Psoas muscle (tissue), 8 donors: Measurements from ENCODE around the gene RNU5D-1. TPM values are rescaled to one million over a fixed set of nuclear protein-coding genes. Genes with fewer than 3 reads are reported as not detected.
"Not testable (repeated sequence)": the region's sequence is repeated elsewhere in the genome, so short reads cannot be mapped to it uniquely, and the experiment has no call there.

Experiments
- ATAC-seq, 4 donors: fragments of 200-7000 bp; cut with Tn5 transposase; one replicate each; pipeline ENCODE4 v1.9.1; 2020; ENCODE audit warnings: moderate library complexity in 3 of 4, mild to moderate bottlenecking in 2 of 4
- DNase-seq, 2 donors: peaks; one replicate each; pipeline ENCODE4 v3.0.0-alpha.2; 2020
- H3K27ac ChIP-seq: fragments of 200-600 bp; one replicate; pipeline ENCODE4 v1.8.0; 2022
- H3K27me3 ChIP-seq, 3 donors: fragments of 200-600 bp in 1 of 3; one replicate each; pipeline versions ENCODE4 v1.6.1 to v1.8.0; 2013 to 2022; ENCODE audit warnings: low read length in 2 of 3, mild to moderate bottlenecking in 2 of 3, moderate library complexity in 1 of 3; ENCODE audit not compliant: insufficient read depth in 3 of 3
- H3K36me3 ChIP-seq, 2 donors: fragments of 200-600 bp in 1 of 2; one replicate each; pipeline versions ENCODE4 v1.6.1 to v1.8.0; 2013 to 2022; ENCODE audit warnings: low read depth in 1 of 2, mild to moderate bottlenecking in 1 of 2, moderate library complexity in 1 of 2; ENCODE audit not compliant: insufficient read depth in 1 of 2
- H3K4me1 ChIP-seq: fragments of 200-600 bp; one replicate; pipeline ENCODE4 v1.8.0; 2022
- H3K4me3 ChIP-seq: fragments of 200-600 bp; one replicate; pipeline ENCODE4 v1.8.0; 2022; ENCODE audit warnings: mild to moderate bottlenecking
- H3K9me3 ChIP-seq: fragments of 200-600 bp; one replicate; pipeline ENCODE4 v1.8.0; 2022
- WGBS, 3 donors: extraction: QIAGEN DNeasy Blood & Tissue Kit; methylation state at CpG; one replicate each; pipeline versions ENCODE4 v1.1.6 to v1.1.7; 2013; 5-methylcytosine and 5-hydroxymethylcytosine counted together
- intact Hi-C, 2 donors: fragments of 100-400 bp; cut with DNase I; formaldehyde crosslinking; loops; one replicate each; pipeline versions ENCODE4 v1.11.0 to v1.14.2; 2022
- polyA plus RNA-seq, 3 donors: library from polyadenylated mRNA; stranded (reverse); fragments of 200-250 nt; gene quantifications; one replicate each; pipeline ENCODE4 v1.2.3, GENCODE V29; 2013
- total RNA-seq, 4 donors: library from RNA; stranded (reverse); fragmentation: NEBNext Ultra II Directional in 2 of 4; extraction: Animal tissue kit (Norgen Biotek cat#: 25700) in 2 of 4; gene quantifications; one replicate each; pipeline versions ENCODE4 v1.2.1 to v1.2.4, GENCODE V29; 2021 to 2023
- TF ChIP-seq, protein P1 (sequence below): fragments of 200-600 bp; IDR thresholded peaks from one replicate; pipeline ENCODE4 v1.8.0; 2022; ENCODE audit warnings: antibody characterized with exemption
- donor health status: healthy with polysubstance abuse.
- donor health status: DM: no; HTN: no; CAD: no; lungs with moderate emphysema.
- donor health status: Bipolar disorder and iron deficiency.
- donor health status: healthy.
- donor health status: DM: yes; HTN: yes; CAD: no.
- donor health status: DM: no; HTN: no; CAD: no.
- donor health status: DM: no; HTN: no; CAD: no.
- donor health status: DM: yes; HTN: yes; CAD: no.

RNU5D-1 gene
- total and polyA plus RNA-seq, 7 donors, result not detected

DNA sequence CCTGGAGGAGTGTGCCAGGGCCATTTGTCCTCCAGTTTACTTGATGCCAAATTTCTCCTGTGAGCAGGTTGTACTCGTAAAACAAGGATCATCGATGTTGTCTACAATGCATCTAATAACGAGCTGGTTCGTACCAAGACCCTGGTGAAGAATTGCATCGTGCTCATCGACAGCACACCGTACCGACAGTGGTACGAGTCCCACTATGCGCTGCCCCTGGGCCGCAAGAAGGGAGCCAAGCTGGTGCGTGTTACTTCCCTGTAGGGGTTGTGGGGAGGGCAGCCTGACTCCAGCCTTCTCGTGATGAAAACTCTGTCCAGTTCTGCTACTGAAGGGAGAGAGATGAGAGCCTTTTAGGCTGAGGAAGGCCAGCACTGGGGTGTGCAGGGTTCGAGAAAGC lies 46.6 kb upstream of the RNU5D-1 start:
- TF ChIP-seq, protein P1, sequence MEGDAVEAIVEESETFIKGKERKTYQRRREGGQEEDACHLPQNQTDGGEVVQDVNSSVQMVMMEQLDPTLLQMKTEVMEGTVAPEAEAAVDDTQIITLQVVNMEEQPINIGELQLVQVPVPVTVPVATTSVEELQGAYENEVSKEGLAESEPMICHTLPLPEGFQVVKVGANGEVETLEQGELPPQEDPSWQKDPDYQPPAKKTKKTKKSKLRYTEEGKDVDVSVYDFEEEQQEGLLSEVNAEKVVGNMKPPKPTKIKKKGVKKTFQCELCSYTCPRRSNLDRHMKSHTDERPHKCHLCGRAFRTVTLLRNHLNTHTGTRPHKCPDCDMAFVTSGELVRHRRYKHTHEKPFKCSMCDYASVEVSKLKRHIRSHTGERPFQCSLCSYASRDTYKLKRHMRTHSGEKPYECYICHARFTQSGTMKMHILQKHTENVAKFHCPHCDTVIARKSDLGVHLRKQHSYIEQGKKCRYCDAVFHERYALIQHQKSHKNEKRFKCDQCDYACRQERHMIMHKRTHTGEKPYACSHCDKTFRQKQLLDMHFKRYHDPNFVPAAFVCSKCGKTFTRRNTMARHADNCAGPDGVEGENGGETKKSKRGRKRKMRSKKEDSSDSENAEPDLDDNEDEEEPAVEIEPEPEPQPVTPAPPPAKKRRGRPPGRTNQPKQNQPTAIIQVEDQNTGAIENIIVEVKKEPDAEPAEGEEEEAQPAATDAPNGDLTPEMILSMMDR, result no peak
- Histone ChIP-seq H3K4me3 (peak overlapping the region; percentile 98), H3K27ac (peak overlapping the region; percentile 98), H3K4me1 (peaks cover 10% of the 10 kb centered on the region), H3K36me3 (peaks cover 9 to 55% of the 10 kb centered on the region in 2 donors), H3K27me3 (no peaks in the 10 kb centered on the region), H3K9me3 (no peaks in the 10 kb centered on the region)
- no peak for DNase-seq
- intact Hi-C loops, result no loop called here
- 74 to 88% (median 78%) methylated on average over 14 of the region's 14 CpGs for WGBS, 3 donors
- no peak for ATAC-seq

GRCh38 chr1:44776730-44777068 lies 45.7 kb upstream of the RNU5D-1 start:
- 57 to 62% (median 61%) methylated on average over 12 of the region's 12 CpGs for WGBS, 3 donors
- DNase-seq (no peak), ATAC-seq (no peak)
- intact Hi-C loops, result no loop called here
- Histone ChIP-seq H3K27me3 (no peaks in the 10 kb centered on the region), H3K9me3 (no peaks in the 10 kb centered on the region), H3K36me3 (peaks cover 9 to 55% of the 10 kb centered on the region in 2 donors), H3K27ac (peak overlapping the region; percentile 98), H3K4me3 (peak overlapping the region; percentile 98), H3K4me1 (peaks cover 10% of the 10 kb centered on the region)
- TF ChIP-seq, protein P1, result no peak

GRCh38 chr1:44775930-44776729 lies 45.2 kb upstream of the RNU5D-1 start:
- peaks cover 9 to 49% of the 10 kb centered on the region in 2 donors for H3K36me3 ChIP-seq
- peaks cover 10% of the 10 kb centered on the region for H3K4me1 ChIP-seq
- peak overlapping the region; percentile 98 for H3K4me3 ChIP-seq
- no peaks in the 10 kb centered on the region for H3K9me3 ChIP-seq
- ATAC-seq (peak; percentile 13 to 40 (median 18)), DNase-seq (no peak)
- H3K27me3 ChIP-seq, result no peaks in the 10 kb centered on the region
- intact Hi-C loops, result loop anchor here in 1 of 2 donors (2.0 kb wide), 1 partner anchor 43 kb away; no protein-coding TSS in a partner anchor
- H3K27ac ChIP-seq, result peak overlapping the region; percentile 98
- 9 to 11% (median 11%) methylated on average over 31 to 36 of the region's 36 CpGs for WGBS, 3 donors
- TF ChIP-seq, protein P1, result no peak

DNA sequence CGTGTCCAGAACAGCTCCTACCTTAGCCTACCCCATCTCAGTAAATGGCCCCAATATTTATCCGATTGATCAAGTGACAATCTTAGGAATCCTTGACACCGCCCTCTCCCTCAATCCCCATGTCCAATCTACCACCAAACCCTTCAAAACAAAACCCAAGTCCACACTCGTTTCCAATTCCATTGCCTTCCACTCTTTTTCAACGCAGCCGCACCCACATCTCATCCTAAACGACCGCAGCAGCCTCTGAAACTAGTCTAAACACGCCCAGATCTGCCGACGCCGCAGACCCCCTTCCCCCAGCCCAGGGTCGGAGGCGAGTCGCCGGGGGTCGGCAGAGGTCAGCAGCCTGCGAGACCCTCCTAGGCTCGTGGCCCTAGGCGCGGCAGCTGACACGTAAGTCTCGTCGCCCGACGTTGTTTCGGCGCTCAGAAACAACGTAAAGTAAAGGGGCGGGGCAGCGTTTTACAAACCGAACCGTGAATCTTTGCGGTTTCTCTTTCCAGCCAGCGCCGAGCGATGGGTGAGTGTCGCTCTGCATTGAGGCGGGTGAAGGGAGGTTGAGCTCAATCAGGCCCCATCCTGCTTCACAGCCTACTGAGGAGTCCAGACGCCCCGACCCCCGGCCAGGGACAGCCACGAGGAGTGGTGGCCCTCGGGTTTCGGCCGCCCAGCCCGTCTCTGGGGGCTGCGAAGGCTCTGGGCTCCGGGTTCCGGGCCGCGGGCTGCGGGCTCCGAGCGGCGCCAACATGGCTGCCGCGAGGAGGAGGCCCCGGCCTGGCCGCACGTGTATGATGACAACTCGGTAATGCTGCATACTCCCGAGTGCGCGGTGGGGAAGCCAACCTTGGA lies 44.3 kb upstream of the RNU5D-1 start, which contains the start of gene RPS8:
Gene RPS8, plus strand, starts transcription at position 463 of the 852 bp plus-strand sequence. Its CDS starts 57 bp downstream, at position 520.
- DNase-seq (peak; percentile 92 to 95), ATAC-seq (peak; percentile 89 to 91 (median 90))
- peak within 1 kb of the TSS; percentile 98 for H3K4me3 ChIP-seq
- no peaks in the 10 kb centered on the region for H3K9me3 ChIP-seq
- peaks cover 10% of the 10 kb centered on the region for H3K4me1 ChIP-seq
- H3K27ac ChIP-seq, result peak within 1 kb of the TSS; percentile 98
- intact Hi-C loops, result loop anchor here in 1 of 2 donors (2.0 kb wide), 1 partner anchor 43 kb away; no protein-coding TSS in a partner anchor
- no peaks in the 10 kb centered on the region for H3K27me3 ChIP-seq
- TF ChIP-seq, protein P1, result no peak
- WGBS, 3 donors, result 0 to 1% (median 0%) methylated on average over 65 of the region's 65 CpGs
- peaks cover 9 to 41% of the 10 kb centered on the region in 2 donors for H3K36me3 ChIP-seq

GRCh38 chr1:44766421-44766820 lies 35.5 kb upstream of the RNU5D-1 start:
- ATAC-seq, H3K27ac ChIP-seq, DNase-seq, H3K9me3 ChIP-seq, H3K4me3 ChIP-seq, H3K27me3 ChIP-seq, H3K4me1 ChIP-seq, H3K36me3 ChIP-seq, intact Hi-C loops: not testable (repeated sequence)
- WGBS, 3 donors, result 91 to 97% (median 96%) methylated on average over 6 of the region's 6 CpGs
